NCI-H460 (cell line): ENCODE results near the gene SERPINE1. TPM values are rescaled to one million over a fixed set of nuclear protein-coding genes. Genes with fewer than 3 reads are reported as not detected.
"Not testable (repeated sequence)": the region's sequence is repeated elsewhere in the genome, so short reads cannot be mapped to it uniquely, and the experiment has no call there.

Experiments used
- DNase-seq: peaks from one replicate; pipeline ENCODE4 v3.0.0-alpha.2; 2016; ENCODE audit warnings: low read depth; ENCODE audit errors: extremely low read depth
- total RNA-seq: library from RNA; depleted of rRNA; stranded (reverse); fragments of >200 nt; shearing (Covaris generic); gene quantifications from 2 replicates; pipeline ENCODE4 v1.2.3, GENCODE V29; 2014

Gene SERPINE1
- total RNA-seq, 1 experiment from 2014 or later = 12.3 TPM

DNA sequence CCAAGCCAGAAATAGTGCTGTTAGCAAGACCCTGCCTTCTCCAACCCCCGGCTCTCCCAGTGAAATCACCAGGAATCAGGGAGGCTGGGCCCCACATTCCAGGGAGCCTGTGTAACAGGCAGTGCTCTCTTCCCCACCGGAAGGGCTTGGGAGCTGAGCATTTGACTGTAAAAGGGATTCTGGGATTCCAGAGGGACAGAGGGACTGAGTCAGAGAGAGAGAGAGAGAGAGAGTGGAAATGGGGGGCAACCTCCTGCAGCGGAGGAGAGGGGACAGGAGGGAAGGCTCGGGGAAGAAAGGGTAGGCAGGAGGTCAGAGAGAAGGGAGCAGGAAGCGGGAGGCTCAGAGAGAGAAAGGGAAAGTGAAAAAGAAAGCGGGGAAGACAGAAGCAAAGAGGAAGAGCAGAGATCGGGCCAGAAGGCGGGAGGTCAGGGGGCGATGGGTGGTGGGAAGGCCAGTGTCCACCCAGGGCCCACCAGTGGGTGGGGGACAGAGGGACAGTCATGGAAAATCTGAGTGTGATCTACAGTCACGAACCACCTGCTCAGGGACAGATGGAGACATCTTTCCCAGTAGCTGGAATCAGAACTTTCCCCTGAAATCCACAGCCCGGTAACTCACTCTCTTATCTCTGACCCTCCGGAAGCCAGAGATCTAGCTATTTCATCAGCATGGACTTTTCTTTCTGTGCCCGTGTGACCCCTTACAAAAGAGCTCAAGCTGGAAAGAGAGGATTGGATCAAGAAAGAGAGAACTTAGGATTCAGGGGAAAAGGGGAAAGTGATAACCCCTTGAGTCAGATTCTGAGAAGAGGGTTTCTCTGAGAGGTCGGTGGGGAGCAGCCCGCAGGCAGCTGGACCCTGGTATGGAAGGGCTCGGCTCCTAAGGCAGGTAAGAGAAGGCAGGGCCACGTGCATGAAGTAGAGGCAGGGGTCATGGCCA lies 4.6 kb upstream of the SERPINE1 start:
- peak; percentile 86 for DNase-seq

DNA sequence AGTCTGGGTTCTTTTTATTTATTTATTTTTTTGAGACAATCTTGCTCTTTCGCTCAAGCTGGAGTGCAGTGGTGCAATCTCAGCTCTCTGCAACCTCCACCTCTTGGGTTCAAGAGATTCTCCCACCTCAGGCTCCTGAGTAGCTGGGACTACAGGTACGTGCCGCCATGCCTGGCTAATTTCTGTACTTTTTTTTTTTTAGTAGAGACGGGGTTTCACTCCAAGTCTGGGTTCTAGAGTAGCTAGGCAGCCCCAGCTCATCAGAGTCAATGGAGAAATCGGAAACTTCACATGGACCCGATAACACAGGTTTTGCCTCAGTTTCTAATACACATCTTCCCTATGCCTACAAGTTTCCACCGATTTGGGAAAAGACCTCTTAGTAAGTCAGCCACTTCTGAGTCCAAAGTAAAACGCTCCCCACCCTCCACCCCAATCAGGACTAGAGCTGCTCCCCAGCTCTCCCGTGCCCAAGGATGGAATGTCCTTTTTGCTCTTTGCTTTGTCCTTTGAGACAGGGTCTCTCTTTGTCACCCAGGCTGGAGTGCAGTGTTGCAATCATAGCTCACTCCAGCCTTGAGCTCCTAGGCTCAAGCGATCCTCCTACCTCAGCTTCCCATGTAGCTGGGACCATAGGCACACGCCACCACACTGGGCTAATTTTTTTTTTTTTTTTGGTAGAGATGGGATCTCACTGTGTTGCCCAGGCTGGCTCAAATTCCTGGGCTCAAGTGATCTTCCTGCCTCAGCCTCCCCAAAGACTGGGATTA lies 3.8 kb upstream of the SERPINE1 start:
- no peak for DNase-seq

DNA sequence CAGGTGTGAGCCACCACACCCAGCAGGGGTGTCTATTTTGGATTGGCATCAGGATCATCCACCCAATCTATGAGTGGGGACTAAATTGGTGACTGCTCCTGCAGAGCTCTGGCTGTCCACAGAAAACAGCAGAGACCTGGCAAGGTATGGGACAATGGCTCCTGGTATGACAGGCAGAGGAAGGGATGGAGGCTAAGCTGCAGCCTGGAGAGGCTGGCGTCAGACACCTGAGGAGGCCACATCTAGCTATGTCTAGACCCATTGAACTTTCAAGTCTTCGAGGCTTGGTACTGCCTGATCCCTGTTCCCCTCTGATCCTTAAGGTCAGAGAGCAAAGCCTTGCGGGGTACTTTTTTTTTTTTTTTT lies 3.2 kb upstream of the SERPINE1 start:
- DNase-seq = no peak

DNA sequence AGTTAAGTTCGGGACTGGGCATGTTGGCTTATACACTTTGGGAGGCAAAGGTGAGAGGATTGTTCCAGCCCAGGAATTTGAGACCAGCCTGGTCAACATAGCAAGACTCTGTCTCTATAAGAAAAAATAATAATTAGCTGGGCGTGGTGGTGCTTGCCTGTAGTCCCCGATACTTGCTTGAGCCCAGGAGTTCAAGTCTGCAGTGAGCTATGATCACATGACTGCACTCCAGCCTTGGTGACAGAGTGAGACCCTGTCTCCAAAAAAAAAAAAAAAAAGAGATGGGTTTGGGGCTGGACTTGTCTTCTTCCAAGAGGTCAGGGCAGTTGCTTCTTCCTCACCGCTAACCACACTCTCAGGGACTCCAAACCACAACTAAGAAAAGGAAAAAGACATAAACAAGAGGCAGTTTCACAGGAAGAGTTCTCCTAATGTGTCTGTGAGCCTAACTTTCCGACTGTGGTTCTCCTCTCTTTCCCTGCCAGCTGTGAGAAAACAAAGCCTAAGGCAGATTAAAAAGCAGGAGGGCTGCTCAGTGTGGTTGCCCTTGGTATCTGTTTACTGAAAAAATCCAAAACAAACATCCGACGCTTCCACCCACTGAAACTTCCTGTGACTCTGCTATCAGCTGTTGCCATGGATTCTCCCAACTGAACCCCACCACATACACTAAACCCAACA lies 2.4 kb upstream of the SERPINE1 start:
- peak; percentile 44 for DNase-seq

DNA sequence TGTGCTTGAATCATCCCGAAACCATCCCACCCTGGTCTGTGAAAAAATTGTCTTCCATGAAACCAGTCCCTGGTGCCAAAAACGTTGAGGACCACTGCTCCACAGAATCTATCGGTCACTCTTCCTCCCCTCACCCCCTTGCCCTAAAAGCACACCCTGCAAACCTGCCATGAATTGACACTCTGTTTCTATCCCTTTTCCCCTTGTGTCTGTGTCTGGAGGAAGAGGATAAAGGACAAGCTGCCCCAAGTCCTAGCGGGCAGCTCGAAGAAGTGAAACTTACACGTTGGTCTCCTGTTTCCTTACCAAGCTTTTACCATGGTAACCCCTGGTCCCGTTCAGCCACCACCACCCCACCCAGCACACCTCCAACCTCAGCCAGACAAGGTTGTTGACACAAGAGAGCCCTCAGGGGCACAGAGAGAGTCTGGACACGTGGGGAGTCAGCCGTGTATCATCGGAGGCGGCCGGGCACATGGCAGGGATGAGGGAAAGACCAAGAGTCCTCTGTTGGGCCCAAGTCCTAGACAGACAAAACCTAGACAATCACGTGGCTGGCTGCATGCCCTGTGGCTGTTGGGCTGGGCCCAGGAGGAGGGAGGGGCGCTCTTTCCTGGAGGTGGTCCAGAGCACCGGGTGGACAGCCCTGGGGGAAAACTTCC lies 784 bp upstream of the SERPINE1 start:
- DNase-seq = no peak

DNA sequence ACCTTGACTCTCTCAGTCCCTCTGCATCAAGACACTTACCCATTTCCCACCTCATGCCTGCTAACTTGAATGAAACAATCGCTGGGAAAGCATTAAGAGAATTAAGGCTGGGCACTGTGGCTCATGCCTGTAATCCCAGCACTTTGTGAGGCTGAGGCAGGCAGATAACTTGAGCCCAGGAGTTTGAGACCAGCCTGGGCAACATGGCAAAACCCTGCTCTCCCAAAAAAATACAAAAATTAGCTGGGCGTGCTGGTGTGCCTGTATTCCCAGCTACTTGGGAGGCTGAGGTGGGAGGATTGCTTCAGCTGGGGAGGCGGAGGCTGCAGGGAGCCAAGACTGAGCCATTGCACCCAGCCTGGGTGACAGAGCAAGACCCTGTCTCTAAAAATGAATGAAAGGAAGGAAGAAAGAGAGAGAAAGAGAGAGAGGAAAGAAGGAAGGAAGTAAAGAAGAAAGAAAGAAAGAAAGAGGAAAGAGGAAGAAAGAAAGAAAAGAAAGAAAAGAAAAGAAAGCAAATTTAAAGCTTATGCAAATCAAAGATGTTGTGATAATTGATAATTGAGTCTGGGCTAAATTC lies 646 bp downstream of the SERPINE1 start:
- no peak for DNase-seq

DNA sequence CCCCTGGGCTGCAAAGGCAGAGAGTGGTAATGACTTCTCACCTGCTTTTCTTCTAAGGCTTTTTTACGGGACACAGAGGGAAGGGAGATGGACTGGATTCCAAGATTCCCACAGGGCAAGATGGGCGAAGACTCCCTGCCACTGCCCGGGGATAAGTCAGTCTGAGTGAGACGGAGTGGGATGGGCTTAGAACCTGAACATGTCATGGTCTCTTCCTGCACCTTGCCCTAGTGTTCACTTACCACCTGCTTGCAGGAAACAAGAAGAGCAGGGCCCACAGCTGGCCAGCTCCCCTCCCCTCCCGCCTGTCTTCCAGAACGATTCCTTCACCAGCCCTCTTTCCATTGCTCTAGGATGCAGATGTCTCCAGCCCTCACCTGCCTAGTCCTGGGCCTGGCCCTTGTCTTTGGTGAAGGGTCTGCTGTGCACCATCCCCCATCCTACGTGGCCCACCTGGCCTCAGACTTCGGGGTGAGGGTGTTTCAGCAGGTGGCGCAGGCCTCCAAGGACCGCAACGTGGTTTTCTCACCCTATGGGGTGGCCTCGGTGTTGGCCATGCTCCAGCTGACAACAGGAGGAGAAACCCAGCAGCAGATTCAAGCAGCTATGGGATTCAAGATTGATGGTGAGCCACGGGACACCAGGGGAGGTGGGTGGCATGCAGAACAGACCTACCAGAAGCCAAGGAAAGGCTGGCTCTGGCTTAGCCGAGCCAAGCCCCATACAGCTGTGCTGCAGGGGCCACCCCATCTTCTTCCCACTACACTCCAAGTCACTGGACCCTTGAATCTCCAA lies 1.3 kb downstream of the SERPINE1 start:
- no peak for DNase-seq

DNA sequence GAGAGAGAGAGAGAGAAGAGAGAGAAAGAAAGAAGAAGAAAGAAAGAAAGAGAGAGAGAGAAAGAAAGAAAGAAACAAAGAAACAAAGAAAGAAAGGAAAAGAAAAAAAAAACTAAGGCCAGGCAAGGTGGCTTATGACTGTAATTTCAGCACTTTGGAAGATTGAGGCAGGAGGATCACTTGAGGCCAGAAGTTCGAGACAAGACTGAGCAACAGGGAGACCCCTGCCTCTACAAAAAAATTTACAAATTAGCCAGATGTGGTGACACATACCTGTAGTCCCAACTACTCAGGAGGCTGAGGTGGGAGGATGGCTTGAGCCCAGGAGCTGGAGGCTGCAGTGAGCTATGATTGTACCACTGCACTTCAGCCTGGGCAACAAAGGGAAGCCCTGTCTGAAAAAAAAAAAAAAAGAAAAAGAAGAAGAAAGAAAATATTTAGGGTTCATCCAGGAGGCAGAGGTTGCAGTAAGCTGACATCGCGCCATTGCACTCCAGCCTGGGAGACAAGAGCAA lies 2.8 kb downstream of the SERPINE1 start:
- DNase-seq = no peak

DNA sequence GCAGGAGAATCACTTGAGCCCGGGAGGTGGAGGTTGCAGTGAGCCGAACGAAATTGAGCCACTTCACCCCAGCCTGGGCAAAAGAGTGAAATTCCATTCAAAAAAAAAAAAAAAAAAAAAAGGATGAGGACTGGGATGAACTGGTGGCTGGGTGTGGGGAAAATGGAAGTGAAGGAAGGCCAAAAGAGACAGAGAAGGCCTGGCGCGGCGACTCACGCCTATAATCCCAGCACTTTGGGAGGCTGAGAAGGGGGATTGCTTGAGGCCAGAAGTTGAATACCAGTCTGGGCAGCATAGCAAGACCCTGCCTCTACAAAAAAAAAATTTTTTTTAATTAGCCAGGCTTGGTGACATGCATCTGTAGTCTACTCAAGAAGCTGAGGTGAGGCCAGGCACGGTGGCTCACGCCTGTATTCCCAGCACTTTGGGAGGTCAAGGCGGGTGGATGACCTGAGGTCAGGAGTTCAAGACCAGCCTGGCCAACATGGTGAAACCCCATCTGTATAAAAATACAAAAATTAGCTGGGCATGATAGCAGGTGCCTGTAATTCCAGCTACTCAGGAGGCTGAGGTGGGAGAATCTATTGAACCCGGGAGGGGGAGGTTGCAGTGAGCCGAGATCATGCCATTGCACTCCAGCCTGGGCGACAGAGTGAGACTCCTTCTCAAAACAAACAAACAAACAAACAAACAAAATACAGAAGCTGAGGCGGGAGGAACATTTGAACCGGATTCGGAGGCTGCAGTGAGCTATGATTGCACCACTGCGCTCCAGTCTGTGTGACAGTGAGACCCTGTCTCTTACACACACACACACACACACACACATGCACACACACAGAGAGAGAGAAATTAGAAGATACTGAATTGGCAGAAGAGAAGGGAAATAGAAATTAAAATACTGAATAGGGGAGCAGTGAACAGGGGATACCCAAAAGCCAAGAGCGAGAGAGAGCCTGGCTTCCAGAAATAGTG lies 6.0 kb downstream of the SERPINE1 start:
- not testable (repeated sequence) for DNase-seq

DNA sequence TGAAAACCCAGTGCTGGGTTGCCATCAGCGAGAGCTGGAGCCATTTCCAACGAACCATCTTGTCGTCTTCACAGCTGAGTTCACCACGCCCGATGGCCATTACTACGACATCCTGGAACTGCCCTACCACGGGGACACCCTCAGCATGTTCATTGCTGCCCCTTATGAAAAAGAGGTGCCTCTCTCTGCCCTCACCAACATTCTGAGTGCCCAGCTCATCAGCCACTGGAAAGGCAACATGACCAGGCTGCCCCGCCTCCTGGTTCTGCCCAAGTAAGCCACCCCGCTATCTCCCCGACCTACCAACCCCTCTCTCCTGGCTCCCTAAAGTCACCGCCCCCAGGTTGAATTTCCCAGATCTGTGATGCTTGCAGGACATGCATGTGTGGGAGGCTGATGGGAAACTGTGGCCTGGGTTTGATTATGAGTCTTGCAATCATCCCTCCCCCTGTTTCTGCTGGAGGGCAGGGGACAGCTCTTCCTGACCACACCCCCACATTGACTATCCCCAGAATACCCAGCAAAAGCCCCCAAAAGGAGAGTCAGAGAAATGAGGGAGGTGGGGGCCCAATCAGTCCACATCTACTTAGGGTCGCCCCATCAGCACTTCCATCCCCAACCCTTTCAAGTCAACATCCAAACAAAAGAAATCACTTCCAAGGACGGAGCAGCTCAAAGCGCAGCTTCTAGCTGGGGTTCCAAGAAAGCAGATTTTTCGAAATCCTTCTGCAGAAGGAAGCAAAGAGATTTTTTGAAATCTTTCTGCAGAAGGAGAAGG lies 6.9 kb downstream of the SERPINE1 start:
- DNase-seq = no peak

DNA sequence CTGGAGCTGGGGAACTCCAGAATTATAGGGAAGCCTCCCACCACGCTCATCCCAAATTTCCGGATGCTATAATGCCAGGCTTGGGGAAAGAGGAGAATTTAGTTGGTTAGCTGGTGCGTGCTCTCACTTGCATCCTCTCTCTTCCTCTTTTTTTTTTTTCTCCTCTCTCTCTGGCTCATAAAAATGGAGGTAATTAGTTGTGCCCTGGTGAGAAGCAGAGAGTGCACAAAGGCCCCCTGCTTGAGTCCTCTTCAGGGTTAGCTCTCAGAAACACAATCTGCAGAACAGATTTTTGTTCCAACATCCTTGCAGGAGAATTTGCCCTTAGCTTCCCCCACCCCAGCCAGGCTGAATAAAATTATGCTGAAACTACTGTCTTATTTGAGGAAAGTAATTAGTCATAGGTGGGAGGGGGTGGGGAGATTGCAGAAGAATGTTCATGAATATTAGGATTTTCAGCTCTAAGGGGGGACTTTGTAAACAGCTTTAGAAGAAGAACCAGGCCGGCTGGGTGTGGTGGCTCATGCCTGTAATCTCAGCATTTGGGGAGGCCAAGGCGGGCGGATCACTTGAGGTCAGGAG lies 7.6 kb downstream of the SERPINE1 start:
- DNase-seq = no peak

DNA sequence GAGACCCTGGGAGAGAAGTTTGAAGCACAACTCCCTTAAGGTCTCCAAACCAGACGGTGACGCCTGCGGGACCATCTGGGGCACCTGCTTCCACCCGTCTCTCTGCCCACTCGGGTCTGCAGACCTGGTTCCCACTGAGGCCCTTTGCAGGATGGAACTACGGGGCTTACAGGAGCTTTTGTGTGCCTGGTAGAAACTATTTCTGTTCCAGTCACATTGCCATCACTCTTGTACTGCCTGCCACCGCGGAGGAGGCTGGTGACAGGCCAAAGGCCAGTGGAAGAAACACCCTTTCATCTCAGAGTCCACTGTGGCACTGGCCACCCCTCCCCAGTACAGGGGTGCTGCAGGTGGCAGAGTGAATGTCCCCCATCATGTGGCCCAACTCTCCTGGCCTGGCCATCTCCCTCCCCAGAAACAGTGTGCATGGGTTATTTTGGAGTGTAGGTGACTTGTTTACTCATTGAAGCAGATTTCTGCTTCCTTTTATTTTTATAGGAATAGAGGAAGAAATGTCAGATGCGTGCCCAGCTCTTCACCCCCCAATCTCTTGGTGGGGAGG lies 10.8 kb downstream of the SERPINE1 start:
- no peak for DNase-seq

DNA sequence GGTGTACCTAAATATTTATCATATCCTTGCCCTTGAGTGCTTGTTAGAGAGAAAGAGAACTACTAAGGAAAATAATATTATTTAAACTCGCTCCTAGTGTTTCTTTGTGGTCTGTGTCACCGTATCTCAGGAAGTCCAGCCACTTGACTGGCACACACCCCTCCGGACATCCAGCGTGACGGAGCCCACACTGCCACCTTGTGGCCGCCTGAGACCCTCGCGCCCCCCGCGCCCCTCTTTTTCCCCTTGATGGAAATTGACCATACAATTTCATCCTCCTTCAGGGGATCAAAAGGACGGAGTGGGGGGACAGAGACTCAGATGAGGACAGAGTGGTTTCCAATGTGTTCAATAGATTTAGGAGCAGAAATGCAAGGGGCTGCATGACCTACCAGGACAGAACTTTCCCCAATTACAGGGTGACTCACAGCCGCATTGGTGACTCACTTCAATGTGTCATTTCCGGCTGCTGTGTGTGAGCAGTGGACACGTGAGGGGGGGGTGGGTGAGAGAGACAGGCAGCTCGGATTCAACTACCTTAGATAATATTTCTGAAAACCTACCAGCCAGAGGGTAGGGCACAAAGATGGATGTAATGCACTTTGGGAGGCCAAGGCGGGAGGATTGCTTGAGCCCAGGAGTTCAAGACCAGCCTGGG lies 11.4 kb downstream of the SERPINE1 start:
- peak; percentile 96 for DNase-seq

DNA sequence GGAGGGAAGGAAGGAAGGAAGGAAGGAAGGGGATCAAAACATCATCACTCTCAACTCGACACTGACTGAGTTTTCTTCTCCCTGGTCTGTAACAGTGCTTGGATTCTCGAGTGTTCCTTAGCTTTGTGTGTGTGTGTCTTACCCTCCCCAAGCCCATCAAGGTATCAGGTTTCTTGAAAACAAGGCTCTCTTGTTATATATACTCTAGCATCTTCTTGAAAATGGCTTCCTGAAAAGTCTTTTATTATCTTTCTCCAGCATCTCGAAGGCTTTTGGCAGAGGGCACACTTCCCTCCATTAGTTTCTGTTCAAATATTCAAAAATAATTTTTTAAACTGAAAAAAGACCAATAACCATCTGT lies 13.4 kb downstream of the SERPINE1 start:
- no peak for DNase-seq

DNA sequence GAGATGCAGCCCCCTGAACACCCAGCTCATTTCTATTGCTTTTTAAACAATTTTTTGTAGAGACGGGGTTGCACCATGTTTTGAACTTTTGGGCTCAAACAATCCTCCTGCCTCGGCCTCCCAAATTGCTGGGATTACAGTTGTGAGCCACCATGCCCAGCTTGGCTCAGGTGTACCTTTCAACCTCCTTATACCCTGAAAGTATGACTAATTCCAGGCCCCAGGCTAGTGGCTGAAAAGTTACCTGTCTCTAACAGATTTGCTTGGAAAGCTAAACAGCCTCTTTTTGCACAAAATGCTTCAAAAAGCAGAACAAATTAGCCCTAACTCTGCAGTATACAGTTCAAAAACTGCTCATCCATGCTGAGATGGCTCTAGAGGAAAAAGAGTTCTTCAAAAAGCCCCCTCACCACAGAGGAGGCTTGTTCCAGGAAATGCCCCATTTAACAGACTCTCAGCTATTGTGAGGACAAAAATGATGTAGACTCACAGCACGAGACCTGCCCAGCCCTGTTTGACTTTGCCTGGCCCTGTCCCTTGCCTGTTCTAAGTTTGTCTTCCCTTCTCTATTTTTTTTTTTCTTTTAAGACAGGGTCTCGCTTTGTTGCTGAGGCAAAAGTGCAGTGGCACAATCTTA lies 14.0 kb downstream of the SERPINE1 start:
- DNase-seq = no peak
